GM21515 (cell line): ENCODE results near the gene TREML4.

Experiments used
- ATAC-seq: cut with Tn5 transposase; IDR thresholded peaks from one replicate; pipeline ENCODE4 v1.9.1; 2021; ENCODE audit not compliant: unreplicated experiment

TREML4 gene

GRCh38 chr6:41283600-41283999, 55.5 kb downstream of the TREML4 start:
- no peak for ATAC-seq

GRCh38 chr6:41284726-41285125, 56.6 kb downstream of the TREML4 start:
- ATAC-seq = no peak

- no peak for ATAC-seq
Measured at GRCh38 chr6:41286544-41287346, 58.6 kb downstream of the TREML4 start, which contains the start of gene TREM1. TSS of gene TREM1 (minus strand) at chr6:41286682. CDS start at chr6:41286655, 27 bp downstream.

GRCh38 chr6:41288030-41288753, 60.0 kb downstream of the TREML4 start:
- no peak for ATAC-seq
